Calu3 (cell line): ENCODE results near the gene TRIM71. TPM values are rescaled to one million over a fixed set of nuclear protein-coding genes. Genes with fewer than 3 reads are reported as not detected.

Experiments used
- BruUV-seq: library from RNA; stranded (reverse); fragments of 400-500 nt; replicated peaks from 2 replicates; lab custom pipeline; 2021; lab: Mats Ljungman, UMichigan
- CTCF ChIA-PET: fragments of 300-600 bp; sonication (Branson Sonifier 250); formaldehyde crosslinking; loops from one replicate; lab custom pipeline; 2022; ENCODE audit warnings: antibody characterized with exemption; lab: Charles Lee
- DNase-seq: peaks from one replicate; pipeline ENCODE4 v3.0.0; 2022
- H3K27ac Mint-ChIP-seq: one replicate; pipeline ENCODE4 v1.8.0; 2022; ENCODE audit warnings: mixed read lengths; ENCODE audit not compliant: unreplicated experiment
- H3K27me3 Mint-ChIP-seq: one replicate; pipeline ENCODE4 v1.8.0; 2022; ENCODE audit warnings: mixed read lengths; ENCODE audit not compliant: unreplicated experiment
- H3K36me3 Mint-ChIP-seq: one replicate; pipeline ENCODE4 v1.8.0; 2022; ENCODE audit warnings: mild to moderate bottlenecking, moderate library complexity, mixed read lengths; ENCODE audit not compliant: insufficient read depth, unreplicated experiment
- H3K4me1 Mint-ChIP-seq: one replicate; pipeline ENCODE4 v1.8.0; 2022; ENCODE audit warnings: mild to moderate bottlenecking, low read depth, mixed read lengths; ENCODE audit not compliant: unreplicated experiment
- H3K4me3 Mint-ChIP-seq: one replicate; pipeline ENCODE4 v1.8.0; 2022; ENCODE audit warnings: mild to moderate bottlenecking, low read depth, moderate library complexity, mixed read lengths; ENCODE audit not compliant: unreplicated experiment
- H3K9me3 Mint-ChIP-seq: one replicate; pipeline ENCODE4 v1.8.0; 2022; ENCODE audit warnings: low read depth, mixed read lengths; ENCODE audit not compliant: unreplicated experiment
- intact Hi-C: fragments of 100-400 bp; cut with micrococcal nuclease; formaldehyde crosslinking; loops from one replicate; pipeline ENCODE4 v1.10.0; 2022; ENCODE audit not compliant: unreplicated experiment
- total RNA-seq: library from RNA; stranded (reverse); gene quantifications from 2 replicates; pipeline ENCODE4 v1.2.3, GENCODE V29; 2022
- TF ChIP-seq, protein P1 (sequence below): fragments of 200-600 bp; IDR thresholded peaks from one replicate; pipeline ENCODE4 v1.8.0; 2022; ENCODE audit warnings: antibody characterized with exemption; ENCODE audit not compliant: unreplicated experiment

The TRIM71 gene
- total RNA-seq, 1 experiment from 2014 or later, result not detected

DNA sequence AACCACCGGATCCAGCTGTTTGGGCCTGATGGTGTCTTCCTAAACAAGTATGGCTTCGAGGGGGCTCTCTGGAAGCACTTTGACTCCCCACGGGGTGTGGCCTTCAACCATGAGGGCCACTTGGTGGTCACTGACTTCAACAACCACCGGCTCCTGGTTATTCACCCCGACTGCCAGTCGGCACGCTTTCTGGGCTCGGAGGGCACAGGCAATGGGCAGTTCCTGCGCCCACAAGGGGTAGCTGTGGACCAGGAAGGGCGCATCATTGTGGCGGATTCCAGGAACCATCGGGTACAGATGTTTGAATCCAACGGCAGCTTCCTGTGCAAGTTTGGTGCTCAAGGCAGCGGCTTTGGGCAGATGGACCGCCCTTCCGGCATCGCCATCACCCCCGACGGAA, 73.6 kb downstream of the TRIM71 start:
- Mint-ChIP-seq H3K4me1 (peaks cover 14% of the 10 kb centered on the region), H3K4me3 (no peak overlapping the region), H3K27me3 (peaks cover 49% of the 10 kb centered on the region), H3K36me3 (no peaks in the 10 kb centered on the region), H3K9me3 (no peaks in the 10 kb centered on the region), H3K27ac (no peak overlapping the region)
- intact Hi-C loops, result no loop called here
- CTCF ChIA-PET, result no interaction called here
- DNase-seq, result no peak
- no TSS peak for BruUV-seq
- TF ChIP-seq, protein P1, sequence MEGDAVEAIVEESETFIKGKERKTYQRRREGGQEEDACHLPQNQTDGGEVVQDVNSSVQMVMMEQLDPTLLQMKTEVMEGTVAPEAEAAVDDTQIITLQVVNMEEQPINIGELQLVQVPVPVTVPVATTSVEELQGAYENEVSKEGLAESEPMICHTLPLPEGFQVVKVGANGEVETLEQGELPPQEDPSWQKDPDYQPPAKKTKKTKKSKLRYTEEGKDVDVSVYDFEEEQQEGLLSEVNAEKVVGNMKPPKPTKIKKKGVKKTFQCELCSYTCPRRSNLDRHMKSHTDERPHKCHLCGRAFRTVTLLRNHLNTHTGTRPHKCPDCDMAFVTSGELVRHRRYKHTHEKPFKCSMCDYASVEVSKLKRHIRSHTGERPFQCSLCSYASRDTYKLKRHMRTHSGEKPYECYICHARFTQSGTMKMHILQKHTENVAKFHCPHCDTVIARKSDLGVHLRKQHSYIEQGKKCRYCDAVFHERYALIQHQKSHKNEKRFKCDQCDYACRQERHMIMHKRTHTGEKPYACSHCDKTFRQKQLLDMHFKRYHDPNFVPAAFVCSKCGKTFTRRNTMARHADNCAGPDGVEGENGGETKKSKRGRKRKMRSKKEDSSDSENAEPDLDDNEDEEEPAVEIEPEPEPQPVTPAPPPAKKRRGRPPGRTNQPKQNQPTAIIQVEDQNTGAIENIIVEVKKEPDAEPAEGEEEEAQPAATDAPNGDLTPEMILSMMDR, result no peak

DNA sequence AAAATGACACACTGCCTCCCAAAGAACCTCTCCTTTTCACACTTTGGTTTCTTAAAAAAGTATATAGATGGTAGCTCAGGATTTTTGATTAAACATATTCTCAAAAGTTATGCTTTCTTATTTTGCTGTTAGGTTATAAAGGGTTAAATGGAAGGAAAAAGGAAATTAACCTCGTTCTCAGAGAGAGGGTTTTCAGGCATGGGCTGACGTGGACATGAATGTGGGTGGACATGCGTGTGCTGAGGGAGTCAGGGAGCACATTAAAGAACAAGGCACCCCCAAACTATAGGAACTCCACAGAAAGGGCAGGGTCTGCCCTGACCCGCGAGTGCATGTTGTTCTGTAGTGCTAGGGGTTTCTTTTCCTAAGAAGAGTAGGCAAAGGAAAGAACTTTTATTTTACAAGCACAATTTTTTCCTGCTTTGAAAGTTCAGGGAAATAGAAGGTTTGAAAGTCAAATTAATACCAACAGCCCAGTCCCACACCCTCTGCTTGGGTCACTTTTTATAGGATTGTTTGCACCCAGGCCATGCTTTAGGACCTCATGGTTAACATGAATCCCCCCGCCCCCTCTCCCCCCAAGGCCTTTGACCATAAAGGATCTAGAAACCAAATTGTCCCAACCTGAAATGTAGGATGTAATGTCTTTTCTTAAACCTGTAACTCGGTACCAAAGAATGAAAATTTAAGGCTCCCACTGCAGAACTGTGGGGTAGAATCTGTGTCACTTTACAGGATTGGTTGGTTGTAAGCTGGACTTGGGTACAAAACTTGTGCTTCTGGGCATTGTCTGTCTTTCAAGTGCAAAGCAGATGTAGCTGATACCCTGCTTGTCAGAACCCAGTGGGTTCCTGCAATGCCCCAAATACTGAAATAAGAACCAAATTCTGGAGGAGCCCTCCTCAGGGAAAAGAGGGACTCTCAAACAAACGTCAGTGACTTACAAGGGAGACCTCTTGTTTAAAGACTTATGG, 75.1 kb downstream of the TRIM71 start:
- H3K4me3 Mint-ChIP-seq, result no peak overlapping the region
- CTCF ChIA-PET, result interaction anchor here (0.6 to 0.8 kb wide), 2 partner anchors 112 to 1302 kb away, joined by 5 to 7 read pairs; no protein-coding TSS in a partner anchor

DNA sequence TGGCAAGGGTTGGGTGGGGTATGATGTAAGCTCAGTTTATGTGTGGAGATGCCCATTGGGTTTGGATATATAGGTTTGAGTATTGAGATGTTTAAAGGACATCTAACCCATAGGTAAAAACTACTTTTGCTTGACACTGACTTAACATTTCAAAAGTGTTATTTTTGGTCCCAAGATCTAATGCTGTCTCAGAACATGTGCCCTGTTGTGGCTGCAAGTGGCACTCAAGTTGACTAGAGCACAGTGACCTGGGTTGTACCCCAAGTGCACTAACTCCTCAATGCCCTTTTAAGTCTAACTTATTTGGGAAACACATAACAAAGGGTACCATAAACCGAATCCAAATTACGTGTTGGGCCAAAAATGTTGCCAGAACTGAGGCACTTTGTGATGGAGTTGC, 77.2 kb downstream of the TRIM71 start:
- TF ChIP-seq, protein P1, result no peak
- Mint-ChIP-seq H3K9me3 (no peaks in the 10 kb centered on the region), H3K27me3 (peaks cover 66% of the 10 kb centered on the region), H3K27ac (no peak overlapping the region), H3K36me3 (no peaks in the 10 kb centered on the region), H3K4me1 (no peaks in the 10 kb centered on the region), H3K4me3 (no peak overlapping the region)
- CTCF ChIA-PET, result no interaction called here
- intact Hi-C loops, result no loop called here
- no TSS peak for BruUV-seq
- no peak for DNase-seq

More for the DNA sequence above, 75.1 kb downstream of the TRIM71 start:
- TF ChIP-seq, protein P1, result no peak
- no peak overlapping the region for H3K27ac Mint-ChIP-seq
- intact Hi-C loops, result no loop called here
- DNase-seq, result no peak
- no peaks in the 10 kb centered on the region for H3K9me3 Mint-ChIP-seq
- H3K36me3 Mint-ChIP-seq, result no peaks in the 10 kb centered on the region
- H3K4me1 Mint-ChIP-seq, result no peaks in the 10 kb centered on the region
- H3K27me3 Mint-ChIP-seq, result peaks cover 54% of the 10 kb centered on the region
- no TSS peak for BruUV-seq

DNA sequence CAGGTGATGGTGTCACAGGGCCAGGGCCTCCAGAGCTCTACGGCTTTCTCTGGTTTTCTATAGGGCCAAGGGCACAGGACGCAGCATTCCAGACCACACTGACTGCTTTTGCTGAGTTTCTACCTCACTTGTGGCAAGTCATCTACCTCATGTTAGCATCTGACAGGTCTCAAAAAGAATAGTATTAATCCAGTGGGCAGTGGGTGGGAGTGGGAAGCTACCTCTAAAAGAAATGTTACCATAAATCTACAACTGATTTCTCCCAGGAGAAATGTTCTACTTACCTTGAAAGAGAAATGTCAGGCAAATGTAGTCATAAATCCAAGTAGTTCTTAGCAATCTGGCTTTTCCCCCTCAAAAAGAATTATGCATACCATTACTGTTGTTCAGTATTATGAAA, 77.9 kb downstream of the TRIM71 start:
- CTCF ChIA-PET, result no interaction called here
- Mint-ChIP-seq H3K4me3 (no peak overlapping the region), H3K27me3 (peaks cover 69% of the 10 kb centered on the region), H3K4me1 (no peaks in the 10 kb centered on the region), H3K9me3 (no peaks in the 10 kb centered on the region), H3K27ac (no peak overlapping the region), H3K36me3 (no peaks in the 10 kb centered on the region)
- DNase-seq, result no peak
- BruUV-seq, result no TSS peak
- TF ChIP-seq, protein P1, result no peak
- intact Hi-C loops, result no loop called here
